SU-DHL-6 (cell line): ENCODE data around the gene HTR1B.

ENCODE experiments used
- EZH2phosphoT487 ChIP-seq: fragments of 200-600 bp; sonication (generic), shearing (Covaris generic); conservative IDR thresholded peaks from 2 replicates; pipeline ENCODE4 v1.6.1; 2018; ENCODE audit warnings: mild to moderate bottlenecking, antibody characterized with exemption, low read length, moderate library complexity, mixed read lengths
- TF ChIP-seq, protein P1 (sequence below): fragments of 200-600 bp; sonication (generic); IDR thresholded peaks from one replicate; pipeline ENCODE4 v1.5.1; 2017; ENCODE audit warnings: antibody characterized with exemption, mild to moderate bottlenecking, low read length, moderate library complexity; ENCODE audit not compliant: insufficient read depth, poor library complexity, severe bottlenecking

DNA sequence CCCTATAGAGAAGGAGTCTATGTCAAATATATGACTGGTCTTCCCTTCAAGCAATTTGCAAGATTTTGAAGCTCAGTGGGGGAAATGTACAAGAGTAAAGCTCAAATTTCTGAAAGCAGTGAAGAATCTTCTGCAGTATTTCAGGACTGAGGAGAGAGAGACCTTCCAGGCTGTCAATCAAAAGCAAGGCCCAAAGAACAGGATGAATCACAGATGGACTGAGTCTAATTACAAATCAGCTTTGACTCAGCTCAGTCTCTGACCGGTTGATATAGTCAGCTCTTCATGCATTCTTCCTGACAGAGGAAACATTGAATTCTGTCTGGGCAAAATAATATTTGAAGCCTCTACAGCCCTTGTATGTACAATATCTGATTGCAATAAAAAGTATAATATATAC is 7.7 kb upstream of the HTR1B start:
- TF ChIP-seq, protein P1, sequence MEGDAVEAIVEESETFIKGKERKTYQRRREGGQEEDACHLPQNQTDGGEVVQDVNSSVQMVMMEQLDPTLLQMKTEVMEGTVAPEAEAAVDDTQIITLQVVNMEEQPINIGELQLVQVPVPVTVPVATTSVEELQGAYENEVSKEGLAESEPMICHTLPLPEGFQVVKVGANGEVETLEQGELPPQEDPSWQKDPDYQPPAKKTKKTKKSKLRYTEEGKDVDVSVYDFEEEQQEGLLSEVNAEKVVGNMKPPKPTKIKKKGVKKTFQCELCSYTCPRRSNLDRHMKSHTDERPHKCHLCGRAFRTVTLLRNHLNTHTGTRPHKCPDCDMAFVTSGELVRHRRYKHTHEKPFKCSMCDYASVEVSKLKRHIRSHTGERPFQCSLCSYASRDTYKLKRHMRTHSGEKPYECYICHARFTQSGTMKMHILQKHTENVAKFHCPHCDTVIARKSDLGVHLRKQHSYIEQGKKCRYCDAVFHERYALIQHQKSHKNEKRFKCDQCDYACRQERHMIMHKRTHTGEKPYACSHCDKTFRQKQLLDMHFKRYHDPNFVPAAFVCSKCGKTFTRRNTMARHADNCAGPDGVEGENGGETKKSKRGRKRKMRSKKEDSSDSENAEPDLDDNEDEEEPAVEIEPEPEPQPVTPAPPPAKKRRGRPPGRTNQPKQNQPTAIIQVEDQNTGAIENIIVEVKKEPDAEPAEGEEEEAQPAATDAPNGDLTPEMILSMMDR: no peak
- no peak for TF ChIP-seq EZH2phosphoT487
